H9 (cell line): ENCODE data around the gene LONRF3. TPM values are rescaled to one million over a fixed set of nuclear protein-coding genes. Genes with fewer than 3 reads are reported as not detected.

Experiments
- DNase-seq: peaks from one replicate; pipeline ENCODE4 v3.0.0-alpha.2; 2017
- H2AFZ ChIP-seq: one replicate; pipeline ENCODE4 v1.6.1; 2013; ENCODE audit warnings: mild to moderate bottlenecking, low read length, control low read depth, moderate library complexity
- H2AK5ac ChIP-seq: 2 replicates; pipeline ENCODE4 v1.6.1; 2013; ENCODE audit warnings: low read length, control low read depth, mixed read lengths; ENCODE audit not compliant: insufficient read length
- H2BK120ac ChIP-seq: one replicate; pipeline ENCODE4 v1.6.1; 2013; ENCODE audit warnings: low read depth, mild to moderate bottlenecking, low read length, control low read depth, inconsistent platforms; ENCODE audit not compliant: poor library complexity, severe bottlenecking
- H2BK12ac ChIP-seq: 2 replicates; pipeline ENCODE4 v1.6.1; 2013; ENCODE audit warnings: low read length, control low read depth, mixed read lengths, low read depth; ENCODE audit not compliant: insufficient read length
- H2BK15ac ChIP-seq: 2 replicates; pipeline ENCODE4 v1.6.1; 2013; ENCODE audit warnings: low read depth, low read length, control low read depth
- H2BK20ac ChIP-seq: one replicate; pipeline ENCODE4 v1.6.1; 2013; ENCODE audit warnings: low read depth, mild to moderate bottlenecking, low read length, control low read depth, inconsistent platforms; ENCODE audit not compliant: poor library complexity, severe bottlenecking
- H2BK5ac ChIP-seq: 2 replicates; pipeline ENCODE4 v1.6.1; 2013; ENCODE audit warnings: low read length, control low read depth, mixed read lengths; ENCODE audit not compliant: insufficient read length
- H3K14ac ChIP-seq: 2 replicates; pipeline ENCODE4 v1.6.1; 2013; ENCODE audit warnings: low read length, control low read depth; ENCODE audit not compliant: insufficient read depth
- H3K18ac ChIP-seq: 2 replicates; pipeline ENCODE4 v1.6.1; 2013; ENCODE audit warnings: low read depth, mild to moderate bottlenecking, mixed read lengths, low read length, control low read depth; ENCODE audit not compliant: insufficient read length
- H3K23ac ChIP-seq: 2 replicates; pipeline ENCODE4 v1.6.1; 2013; ENCODE audit warnings: low read length, control low read depth, mixed read lengths, low read depth; ENCODE audit not compliant: insufficient read length
- H3K23me2 ChIP-seq: 2 replicates; pipeline ENCODE4 v1.6.1; 2013; ENCODE audit warnings: low read depth, mild to moderate bottlenecking, mixed read lengths, low read length, control low read depth; ENCODE audit not compliant: insufficient read length, poor library complexity, severe bottlenecking
- H3K27ac ChIP-seq: 2 replicates; pipeline ENCODE4 v1.5.1; 2013; ENCODE audit warnings: low read length, control low read depth, mixed read lengths, low read depth; ENCODE audit not compliant: insufficient read length
- H3K27me3 ChIP-seq: 2 replicates; pipeline ENCODE4 v1.6.1; 2013; ENCODE audit warnings: low read length, control low read depth, inconsistent platforms; ENCODE audit not compliant: insufficient read depth
- H3K4ac ChIP-seq: 2 replicates; pipeline ENCODE4 v1.6.1; 2013; ENCODE audit warnings: low read depth, mild to moderate bottlenecking, control low read depth, inconsistent platforms, low read length, moderate library complexity
- H3K4me1 ChIP-seq: 2 replicates; pipeline ENCODE4 v1.6.1; 2013; ENCODE audit warnings: low read length, control low read depth, inconsistent platforms; ENCODE audit not compliant: insufficient read depth
- H3K4me2 ChIP-seq: 2 replicates; pipeline ENCODE4 v1.6.1; 2013; ENCODE audit warnings: low read length, control low read depth, mixed read lengths; ENCODE audit not compliant: insufficient read length, insufficient read depth
- H3K56ac ChIP-seq: 2 replicates; pipeline ENCODE4 v1.6.1; 2013; ENCODE audit warnings: low read depth, mild to moderate bottlenecking, mixed read lengths, low read length, control low read depth; ENCODE audit not compliant: insufficient read length
- H3K79me1 ChIP-seq: 2 replicates; pipeline ENCODE4 v1.6.1; 2013; ENCODE audit warnings: low read depth, mild to moderate bottlenecking, moderate library complexity, low read length, control low read depth, inconsistent platforms; ENCODE audit not compliant: insufficient read depth, poor library complexity, severe bottlenecking
- H3K79me2 ChIP-seq: 2 replicates; pipeline ENCODE4 v1.6.1; 2013; ENCODE audit warnings: low read length, control low read depth, inconsistent platforms; ENCODE audit not compliant: insufficient read depth
- H3K9ac ChIP-seq: 2 replicates; pipeline ENCODE4 v1.6.1; 2013; ENCODE audit warnings: low read length, control low read depth, mixed read lengths; ENCODE audit not compliant: insufficient read length; ENCODE audit errors: extremely low read depth
- H3K9me3 ChIP-seq: one replicate; pipeline ENCODE4 v1.6.1; 2013; ENCODE audit warnings: low read depth, low read length, inconsistent platforms; ENCODE audit not compliant: control insufficient read depth
- H3T11ph ChIP-seq: one replicate; pipeline ENCODE4 v1.6.1; 2013; ENCODE audit warnings: mild to moderate bottlenecking, low read length, control low read depth, inconsistent platforms
- H4K20me1 ChIP-seq: one replicate; pipeline ENCODE4 v1.6.1; 2013; ENCODE audit not compliant: control insufficient read depth, insufficient read length, insufficient read depth
- H4K5ac ChIP-seq: 2 replicates; pipeline ENCODE4 v1.6.1; 2013; ENCODE audit warnings: low read depth, mild to moderate bottlenecking, mixed read lengths, low read length, control low read depth; ENCODE audit not compliant: insufficient read length
- H4K8ac ChIP-seq: replicated peaks from 2 replicates; pipeline ENCODE4 v1.6.1; 2013; ENCODE audit warnings: low read length, control low read depth, mixed read lengths, low read depth; ENCODE audit not compliant: insufficient read length
- H4K91ac ChIP-seq: 2 replicates; pipeline ENCODE4 v1.6.1; 2013; ENCODE audit warnings: low read depth, mild to moderate bottlenecking, moderate library complexity, mixed read lengths, low read length, control low read depth; ENCODE audit not compliant: insufficient read length
- H3K27ac Mint-ChIP-seq, 3 experiments: 2 replicates in 2 of 3; 3 replicates in 1 of 3; pipeline ENCODE4 v1.8.0; 2020 to 2021; ENCODE audit warnings: mixed read lengths in 3 of 3, mild to moderate bottlenecking in 1 of 3, moderate library complexity in 1 of 3
- H3K27me3 Mint-ChIP-seq: 2 replicates; pipeline ENCODE4 v1.8.0; 2021; ENCODE audit warnings: low read depth, mild to moderate bottlenecking, moderate library complexity, mixed read lengths
- H3K36me3 Mint-ChIP-seq, 3 experiments: 2 replicates in 2 of 3; 3 replicates in 1 of 3; pipeline ENCODE4 v1.8.0; 2020 to 2021; ENCODE audit warnings: low read depth in 3 of 3, mixed read lengths in 3 of 3; ENCODE audit not compliant: insufficient read depth in 1 of 3
- H3K4me1 Mint-ChIP-seq, 2 experiments: 2 replicates each; pipeline ENCODE4 v1.8.0; 2020; ENCODE audit warnings: mixed read lengths in 2 of 2
- H3K4me3 Mint-ChIP-seq, 2 experiments: 2 replicates in 1 of 2; 3 replicates in 1 of 2; pipeline ENCODE4 v1.8.0; 2020 to 2021; ENCODE audit warnings: mild to moderate bottlenecking in 2 of 2, mixed read lengths in 2 of 2, moderate library complexity in 1 of 2
- H3K9me3 Mint-ChIP-seq, 2 experiments: 2 replicates in 1 of 2; 3 replicates in 1 of 2; pipeline ENCODE4 v1.8.0; 2020; ENCODE audit warnings: mild to moderate bottlenecking in 2 of 2, mixed read lengths in 2 of 2, moderate library complexity in 1 of 2
- WGBS: extraction: QIAGEN DNeasy Blood & Tissue Kit; methylation state at CpG from one replicate; pipeline ENCODE4 v1.1.7; 2013; ENCODE audit warnings: missing lambda C conversion rate, low lambda C conversion rate, mixed read lengths; ENCODE audit not compliant: insufficient read length; ENCODE audit errors: extremely low coverage; 5-methylcytosine and 5-hydroxymethylcytosine counted together
- total RNA-seq: library from RNA; stranded (reverse); gene quantifications from 2 replicates; pipeline ENCODE4 v1.2.1, GENCODE V29; 2021
- TF ChIP-seq, protein P1 (sequence below): fragments of 200-600 bp; sonication (generic); conservative IDR thresholded peaks from 3 replicates; pipeline ENCODE4 v1.8.0; 2021; ENCODE audit warnings: antibody characterized with exemption, mild to moderate bottlenecking

Gene LONRF3
- total RNA-seq, 1 experiment from 2014 or later = 0.33 TPM

- peaks cover 11 to 20% of the 10 kb centered on the region in 2 experiments for H3K4me1 Mint-ChIP-seq
- no peaks in the 10 kb centered on the region for H3K27me3 ChIP-seq
- no CpG with 5 or more reads among the region's 7 CpGs for WGBS
- DNase-seq = no peak
- peaks cover 5 to 10% (median 6%) of the 10 kb centered on the region in 3 experiments; a peak in 5 of 7 replicates for H3K36me3 Mint-ChIP-seq
- H3T11ph ChIP-seq = no peak overlapping the region
- no peak overlapping the region for H3K4me2 ChIP-seq
- H3K79me2 ChIP-seq = no peaks in the 10 kb centered on the region
- H3K4me3 Mint-ChIP-seq = no peak overlapping the region
- no peak overlapping the region for H3K9ac ChIP-seq
- H3K4ac ChIP-seq = no peak overlapping the region
- no peak overlapping the region for H3K56ac ChIP-seq
- no peak overlapping the region for H3K27ac ChIP-seq
- H4K5ac ChIP-seq = no peak overlapping the region
- H3K27ac Mint-ChIP-seq = no peak overlapping the region
- H3K18ac ChIP-seq = no peak overlapping the region
- no peak overlapping the region for H3K14ac ChIP-seq
- H4K91ac ChIP-seq = no peak overlapping the region
- H2BK5ac ChIP-seq = no peak overlapping the region
- no peak overlapping the region for H2AFZ ChIP-seq
- no peak overlapping the region for H2BK120ac ChIP-seq
- no peak overlapping the region for H2BK15ac ChIP-seq
- H3K9me3 Mint-ChIP-seq = peaks cover 71 to 75% of the 10 kb centered on the region in 2 experiments
- no peak overlapping the region for H2AK5ac ChIP-seq
- peaks cover 33% of the 10 kb centered on the region for H3K9me3 ChIP-seq
- no peaks in the 10 kb centered on the region for H3K79me1 ChIP-seq
- peaks cover 3% of the 10 kb centered on the region; the same call in 1 of the 2 replicates for H3K4me1 ChIP-seq
- no peaks in the 10 kb centered on the region for H4K20me1 ChIP-seq
- peaks cover 49% of the 10 kb centered on the region for H3K27me3 Mint-ChIP-seq
- no peak overlapping the region for H4K8ac ChIP-seq
- no peaks in the 10 kb centered on the region for H3K23me2 ChIP-seq
- H2BK12ac ChIP-seq = no peak overlapping the region
- no peak overlapping the region for H3K23ac ChIP-seq
- H2BK20ac ChIP-seq = no peak overlapping the region
- TF ChIP-seq, protein P1, sequence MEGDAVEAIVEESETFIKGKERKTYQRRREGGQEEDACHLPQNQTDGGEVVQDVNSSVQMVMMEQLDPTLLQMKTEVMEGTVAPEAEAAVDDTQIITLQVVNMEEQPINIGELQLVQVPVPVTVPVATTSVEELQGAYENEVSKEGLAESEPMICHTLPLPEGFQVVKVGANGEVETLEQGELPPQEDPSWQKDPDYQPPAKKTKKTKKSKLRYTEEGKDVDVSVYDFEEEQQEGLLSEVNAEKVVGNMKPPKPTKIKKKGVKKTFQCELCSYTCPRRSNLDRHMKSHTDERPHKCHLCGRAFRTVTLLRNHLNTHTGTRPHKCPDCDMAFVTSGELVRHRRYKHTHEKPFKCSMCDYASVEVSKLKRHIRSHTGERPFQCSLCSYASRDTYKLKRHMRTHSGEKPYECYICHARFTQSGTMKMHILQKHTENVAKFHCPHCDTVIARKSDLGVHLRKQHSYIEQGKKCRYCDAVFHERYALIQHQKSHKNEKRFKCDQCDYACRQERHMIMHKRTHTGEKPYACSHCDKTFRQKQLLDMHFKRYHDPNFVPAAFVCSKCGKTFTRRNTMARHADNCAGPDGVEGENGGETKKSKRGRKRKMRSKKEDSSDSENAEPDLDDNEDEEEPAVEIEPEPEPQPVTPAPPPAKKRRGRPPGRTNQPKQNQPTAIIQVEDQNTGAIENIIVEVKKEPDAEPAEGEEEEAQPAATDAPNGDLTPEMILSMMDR = no peak
These were observed 14.5 kb downstream of the LONRF3 start for GRCh38 chrX:118988911-118989310.
